CD4-positive, alpha-beta memory T cell (primary cell): ENCODE data around the gene SYT2. TPM values are rescaled to one million over a fixed set of nuclear protein-coding genes. Genes with fewer than 3 reads are reported as not detected.

Experiments used
- CTCF ChIA-PET: fragments of 350-600 bp; sonication (Branson Sonifier 250); formaldehyde crosslinking; loops from one replicate; lab custom pipeline; 2021; ENCODE audit warnings: inconsistent platforms; ENCODE audit not compliant: partially characterized antibody; lab: Charles Lee
- POLR2A ChIA-PET: fragments of 350-600 bp; sonication (Branson Sonifier 250); formaldehyde crosslinking; loops from one replicate; lab custom pipeline; 2021; ENCODE audit not compliant: partially characterized antibody; lab: Charles Lee
- DNase-seq, 5 donors: peaks; one replicate each; pipeline versions ENCODE4 v3.0.0 to v3.0.0-alpha.2; 2020 to 2022; ENCODE audit warnings: mixed read lengths in 1 of 5
- H3K27ac ChIP-seq: one replicate; pipeline ENCODE4 v1.7.0; 2013; ENCODE audit warnings: low read depth, low read length
- H3K27me3 ChIP-seq: 2 replicates; pipeline ENCODE4 v1.7.0; 2013; ENCODE audit warnings: mild to moderate bottlenecking, low read length, moderate library complexity; ENCODE audit not compliant: insufficient read depth
- H3K36me3 ChIP-seq: 2 replicates; pipeline ENCODE4 v1.7.0; 2013; ENCODE audit warnings: mild to moderate bottlenecking, low read length, moderate library complexity; ENCODE audit not compliant: insufficient read depth
- H3K4me1 ChIP-seq: 2 replicates; pipeline ENCODE4 v1.7.0; 2013; ENCODE audit warnings: mild to moderate bottlenecking, low read length, moderate library complexity; ENCODE audit not compliant: insufficient read depth
- H3K4me3 ChIP-seq, 2 donors: one replicate each; pipeline ENCODE4 v1.7.0; 2013; ENCODE audit warnings: low read length in 2 of 2, mild to moderate bottlenecking in 1 of 2
- H3K9me3 ChIP-seq, 2 donors: one replicate each; pipeline ENCODE4 v1.7.0; 2013; ENCODE audit warnings: low read length in 2 of 2, control low read depth in 1 of 2; ENCODE audit not compliant: control insufficient read depth in 1 of 2
- H3K27ac Mint-ChIP-seq, 7 donors: one replicate each; pipeline ENCODE4 v1.8.0; 2020 to 2021; ENCODE audit warnings: mixed read lengths in 7 of 7, mild to moderate bottlenecking in 6 of 7, inconsistent platforms in 3 of 7, moderate library complexity in 3 of 7
- H3K27me3 Mint-ChIP-seq, 2 donors: one replicate each; pipeline ENCODE4 v1.8.0; 2020 to 2021; ENCODE audit warnings: mixed read lengths in 2 of 2
- H3K36me3 Mint-ChIP-seq, 2 donors: one replicate each; pipeline ENCODE4 v1.8.0; 2020 to 2021; ENCODE audit warnings: mixed read lengths in 2 of 2, inconsistent platforms in 1 of 2, mild to moderate bottlenecking in 1 of 2
- H3K4me1 Mint-ChIP-seq, 4 donors: one replicate each; pipeline ENCODE4 v1.8.0; 2020 to 2021; ENCODE audit warnings: mixed read lengths in 4 of 4, mild to moderate bottlenecking in 1 of 4
- H3K4me3 Mint-ChIP-seq, 8 donors: one replicate each; pipeline ENCODE4 v1.8.0; 2020 to 2021; ENCODE audit warnings: mixed read lengths in 8 of 8, mild to moderate bottlenecking in 7 of 8, moderate library complexity in 6 of 8, inconsistent platforms in 3 of 8
- H3K9me3 Mint-ChIP-seq, 8 donors: one replicate each; pipeline ENCODE4 v1.8.0; 2020 to 2021; ENCODE audit warnings: mixed read lengths in 8 of 8, mild to moderate bottlenecking in 5 of 8, inconsistent platforms in 3 of 8, moderate library complexity in 1 of 8
- intact Hi-C: fragments of 100-400 bp; cut with micrococcal nuclease; formaldehyde crosslinking; loops from one replicate; pipeline ENCODE4 v1.15.1; 2023
- polyA plus RNA-seq, 2 donors: library from polyadenylated mRNA; unstranded; fragments of 300-500 nt; fragmentation: Illumina TruSeq; gene quantifications; one replicate each; pipeline ENCODE4 v1.2.3, GENCODE V29; 2021
- total RNA-seq, 2 experiments: library from RNA; stranded (reverse); gene quantifications; one replicate each; pipeline ENCODE4 v1.2.3, GENCODE V29; 2021

The SYT2 gene
- total and polyA plus RNA-seq, 4 experiments from 2014 or later, result 0.03 TPM; not detected in 3

DNA sequence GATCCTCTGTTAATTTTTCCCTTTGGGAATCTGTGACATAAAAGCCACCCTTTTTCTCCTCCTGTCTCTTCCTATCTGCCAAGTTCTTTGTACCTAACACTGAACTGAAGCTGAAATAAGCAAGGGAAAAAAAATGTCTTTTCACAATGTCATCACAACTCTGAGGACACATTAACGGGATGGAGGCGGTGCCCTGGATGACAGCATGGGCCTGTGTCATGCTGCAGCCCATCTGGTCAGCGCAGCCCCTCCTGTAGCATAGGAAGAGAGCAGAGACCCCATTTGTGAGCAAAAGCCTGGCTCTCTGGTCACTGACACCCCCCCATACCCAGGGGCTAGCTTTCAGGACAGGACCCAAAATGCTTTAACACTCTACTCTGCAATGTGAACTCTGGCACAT lies 22.5 kb downstream of the SYT2 start:
- DNase-seq, result no peak
- Histone ChIP-seq H3K4me1 (no peaks in the 10 kb centered on the region), H3K27ac (no peak overlapping the region), H3K9me3 (no peaks in the 10 kb centered on the region), H3K27me3 (peaks cover 4% of the 10 kb centered on the region), H3K4me3 (no peak overlapping the region), H3K36me3 (no peaks in the 10 kb centered on the region)
- H3K9me3 Mint-ChIP-seq, result peaks cover 0 to 5% (median 0%) of the 10 kb centered on the region in 8 donors
- no peak overlapping the region for H3K4me3 Mint-ChIP-seq
- ChIA-PET CTCF (interaction anchor here (1.2 kb wide), 1 partner anchor 12 kb away, joined by 3 read pairs; no protein-coding TSS in a partner anchor), POLR2A (no interaction called here)
- no peak overlapping the region for H3K27ac Mint-ChIP-seq
- H3K4me1 Mint-ChIP-seq, result no peaks in the 10 kb centered on the region
- H3K27me3 Mint-ChIP-seq, result peaks cover 9 to 41% of the 10 kb centered on the region in 2 donors
- no peaks in the 10 kb centered on the region for H3K36me3 Mint-ChIP-seq
- intact Hi-C loops, result no loop called here

DNA sequence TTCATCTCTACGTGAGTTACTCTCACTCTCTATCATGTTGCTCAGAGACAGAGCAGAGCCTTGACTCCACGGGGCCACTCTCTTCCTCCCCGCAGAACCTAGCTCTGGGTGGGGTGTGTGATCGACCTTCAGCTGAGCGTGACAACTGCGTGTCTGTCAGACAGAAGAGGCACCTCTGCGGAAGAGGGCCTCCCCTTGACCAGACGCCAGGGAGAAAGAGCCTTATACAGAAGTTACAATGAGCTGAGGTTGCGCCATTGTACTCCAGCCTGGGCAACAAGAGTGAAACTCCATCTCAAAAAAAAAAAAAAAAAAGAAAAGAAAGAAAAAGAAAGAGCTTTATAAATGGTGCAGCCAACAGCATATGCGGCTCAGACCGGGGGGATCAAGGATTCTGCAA lies 22.9 kb downstream of the SYT2 start:
- H3K27ac Mint-ChIP-seq, result no peak overlapping the region
- POLR2A ChIA-PET, result no interaction called here

DNA sequence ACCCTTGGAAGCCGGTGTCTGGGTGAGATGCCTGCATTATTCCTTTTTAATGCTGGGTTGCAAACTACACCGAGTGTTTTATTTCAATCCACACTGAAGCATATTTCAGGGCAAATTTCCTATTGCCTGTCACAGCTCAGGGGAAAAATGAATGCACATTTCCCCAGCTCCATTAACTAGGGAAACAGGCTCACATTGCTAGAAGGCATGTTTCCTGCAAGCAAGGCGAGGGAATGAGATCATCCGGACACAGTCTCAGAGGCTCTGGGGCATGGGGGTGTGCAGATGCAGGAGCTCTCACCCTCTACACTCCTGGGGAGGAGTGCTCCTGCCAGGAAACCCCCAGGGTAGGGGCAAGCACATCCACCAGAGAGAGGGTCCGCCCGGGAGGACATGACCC lies 24.6 kb downstream of the SYT2 start:
- Mint-ChIP-seq H3K27ac (no peak overlapping the region), H3K4me1 (no peaks in the 10 kb centered on the region), H3K27me3 (peaks cover 15 to 41% of the 10 kb centered on the region in 2 donors), H3K4me3 (no peak overlapping the region), H3K9me3 (peaks cover 0 to 5% (median 0%) of the 10 kb centered on the region in 8 donors), H3K36me3 (no peaks in the 10 kb centered on the region)
- peaks cover 4% of the 10 kb centered on the region for H3K27me3 ChIP-seq
- POLR2A ChIA-PET, result no interaction called here
- H3K4me3 ChIP-seq, result no peak overlapping the region
- DNase-seq, result no peak
- intact Hi-C loops, result no loop called here
- H3K4me1 ChIP-seq, result no peaks in the 10 kb centered on the region
- H3K9me3 ChIP-seq, result no peaks in the 10 kb centered on the region
- CTCF ChIA-PET, result no interaction called here
- H3K27ac ChIP-seq, result no peak overlapping the region
- H3K36me3 ChIP-seq, result no peaks in the 10 kb centered on the region

More for the DNA sequence above, 22.9 kb downstream of the SYT2 start:
- peaks cover 10 to 45% of the 10 kb centered on the region in 2 donors for H3K27me3 Mint-ChIP-seq
- H3K4me3 ChIP-seq, result no peak overlapping the region
- H3K4me1 Mint-ChIP-seq, result no peaks in the 10 kb centered on the region
- peaks cover 4% of the 10 kb centered on the region for H3K27me3 ChIP-seq
- H3K36me3 ChIP-seq, result no peaks in the 10 kb centered on the region
- H3K9me3 ChIP-seq, result no peaks in the 10 kb centered on the region
- H3K36me3 Mint-ChIP-seq, result no peaks in the 10 kb centered on the region
- intact Hi-C loops, result no loop called here
- H3K4me1 ChIP-seq, result no peaks in the 10 kb centered on the region
- peaks cover 0 to 5% (median 0%) of the 10 kb centered on the region in 8 donors for H3K9me3 Mint-ChIP-seq
- H3K27ac ChIP-seq, result no peak overlapping the region
- CTCF ChIA-PET, result no interaction called here
- DNase-seq, result no peak
- H3K4me3 Mint-ChIP-seq, result no peak overlapping the region

DNA sequence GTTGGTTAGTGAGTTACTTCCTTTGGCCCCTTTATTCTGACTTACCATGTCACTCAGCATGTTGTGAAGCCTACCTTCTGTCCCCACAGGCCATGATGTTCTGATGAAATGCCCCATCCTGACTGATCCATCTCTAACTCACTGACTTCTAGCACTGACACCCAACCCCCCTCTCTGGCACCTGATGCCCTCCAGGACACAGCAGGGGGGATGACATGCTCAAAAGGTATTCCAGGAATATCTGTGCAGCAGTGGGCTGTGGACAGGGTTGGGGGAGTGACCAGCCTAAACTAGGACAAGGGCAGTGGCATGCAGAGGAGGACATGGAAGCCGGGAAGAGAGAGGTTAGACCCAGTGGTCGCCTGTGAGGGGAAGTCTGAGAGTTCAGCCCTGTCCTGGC lies 25.5 kb downstream of the SYT2 start:
- Histone ChIP-seq H3K27ac (no peak overlapping the region), H3K4me1 (no peaks in the 10 kb centered on the region), H3K9me3 (no peaks in the 10 kb centered on the region), H3K27me3 (peaks cover 4% of the 10 kb centered on the region), H3K4me3 (no peak overlapping the region), H3K36me3 (no peaks in the 10 kb centered on the region)
- peaks cover 0 to under 1% of the 10 kb centered on the region in 2 donors for H3K36me3 Mint-ChIP-seq
- intact Hi-C loops, result no loop called here
- H3K4me3 Mint-ChIP-seq, result no peak overlapping the region
- no peak for DNase-seq
- POLR2A ChIA-PET, result no interaction called here
- no peaks in the 10 kb centered on the region for H3K4me1 Mint-ChIP-seq
- peaks cover 15 to 39% of the 10 kb centered on the region in 2 donors for H3K27me3 Mint-ChIP-seq
- H3K27ac Mint-ChIP-seq, result no peak overlapping the region
- peaks cover 0 to 5% (median under 1%) of the 10 kb centered on the region in 8 donors for H3K9me3 Mint-ChIP-seq
- CTCF ChIA-PET, result no interaction called here

DNA sequence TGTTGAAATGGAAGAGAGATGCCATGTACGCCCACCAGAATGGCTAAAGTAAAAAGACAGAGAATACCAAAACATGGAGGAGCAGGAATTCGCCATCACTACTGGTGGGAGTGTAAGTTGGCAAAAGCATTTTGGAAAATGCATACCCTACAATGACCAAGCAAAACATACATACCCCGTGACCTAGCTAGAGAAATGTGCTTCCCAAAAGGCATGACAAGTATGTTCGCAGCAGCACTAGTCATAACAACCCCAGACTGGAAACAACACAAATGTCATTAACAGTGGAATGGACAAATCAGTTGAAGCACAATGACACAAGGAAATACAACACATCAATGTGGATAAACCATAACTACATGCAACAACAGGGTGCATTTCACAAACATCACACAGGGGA lies 27.2 kb downstream of the SYT2 start:
- Histone ChIP-seq H3K4me1 (no peaks in the 10 kb centered on the region), H3K27ac (no peak overlapping the region), H3K36me3 (no peaks in the 10 kb centered on the region), H3K4me3 (no peak overlapping the region), H3K27me3 (no peaks in the 10 kb centered on the region), H3K9me3 (no peaks in the 10 kb centered on the region)
- H3K27ac Mint-ChIP-seq, result no peak overlapping the region
- H3K4me1 Mint-ChIP-seq, result no peaks in the 10 kb centered on the region
- peaks cover 20 to 32% of the 10 kb centered on the region in 2 donors for H3K27me3 Mint-ChIP-seq
- ChIA-PET CTCF (interaction anchor here (1.1 to 1.4 kb wide), 2 partner anchors 9 to 10 kb away, joined by 3 to 5 read pairs; no protein-coding TSS in a partner anchor), POLR2A (no interaction called here)
- no peak overlapping the region for H3K4me3 Mint-ChIP-seq
- peaks cover 0 to 17% (median 6%) of the 10 kb centered on the region in 8 donors for H3K9me3 Mint-ChIP-seq
- intact Hi-C loops, result no loop called here
- DNase-seq, result no peak
- peaks cover 0 to 10% of the 10 kb centered on the region in 2 donors for H3K36me3 Mint-ChIP-seq

DNA sequence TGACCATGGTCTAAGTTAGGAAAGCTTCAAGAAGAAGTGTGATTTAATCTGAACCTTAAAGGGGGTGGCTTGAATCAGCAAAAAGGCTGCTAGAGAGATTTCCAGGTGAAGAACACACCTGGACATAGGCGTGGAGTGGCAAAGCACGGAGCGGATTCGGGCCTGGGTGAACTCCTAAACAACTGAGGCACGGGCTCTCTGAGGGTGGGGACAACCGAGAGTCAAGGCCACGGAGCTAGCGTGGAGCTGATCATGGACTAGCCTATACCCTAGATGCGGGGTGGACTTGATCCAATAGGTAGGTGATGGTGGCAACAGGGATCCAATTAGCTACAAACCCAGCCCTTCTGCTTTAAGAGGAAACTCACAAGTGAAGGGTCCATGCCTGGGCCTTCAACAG lies 27.8 kb downstream of the SYT2 start:
- H3K4me3 ChIP-seq, result no peak overlapping the region
- no peak overlapping the region for H3K27ac Mint-ChIP-seq
- no peak for DNase-seq
- no peaks in the 10 kb centered on the region for H3K36me3 ChIP-seq
- H3K4me3 Mint-ChIP-seq, result no peak overlapping the region
- intact Hi-C loops, result no loop called here
- H3K9me3 Mint-ChIP-seq, result peaks cover 0 to 19% (median 7%) of the 10 kb centered on the region in 8 donors
- CTCF ChIA-PET, result interaction anchor here (1.1 to 1.4 kb wide), 2 partner anchors 9 to 10 kb away, joined by 3 to 5 read pairs; no protein-coding TSS in a partner anchor
- no peaks in the 10 kb centered on the region for H3K27me3 ChIP-seq
- H3K27ac ChIP-seq, result no peak overlapping the region
- peaks cover 0 to 10% of the 10 kb centered on the region in 2 donors for H3K36me3 Mint-ChIP-seq
- POLR2A ChIA-PET, result no interaction called here
- H3K4me1 Mint-ChIP-seq, result no peaks in the 10 kb centered on the region
- no peaks in the 10 kb centered on the region for H3K9me3 ChIP-seq
- H3K27me3 Mint-ChIP-seq, result peaks cover 19 to 31% of the 10 kb centered on the region in 2 donors
- no peaks in the 10 kb centered on the region for H3K4me1 ChIP-seq

DNA sequence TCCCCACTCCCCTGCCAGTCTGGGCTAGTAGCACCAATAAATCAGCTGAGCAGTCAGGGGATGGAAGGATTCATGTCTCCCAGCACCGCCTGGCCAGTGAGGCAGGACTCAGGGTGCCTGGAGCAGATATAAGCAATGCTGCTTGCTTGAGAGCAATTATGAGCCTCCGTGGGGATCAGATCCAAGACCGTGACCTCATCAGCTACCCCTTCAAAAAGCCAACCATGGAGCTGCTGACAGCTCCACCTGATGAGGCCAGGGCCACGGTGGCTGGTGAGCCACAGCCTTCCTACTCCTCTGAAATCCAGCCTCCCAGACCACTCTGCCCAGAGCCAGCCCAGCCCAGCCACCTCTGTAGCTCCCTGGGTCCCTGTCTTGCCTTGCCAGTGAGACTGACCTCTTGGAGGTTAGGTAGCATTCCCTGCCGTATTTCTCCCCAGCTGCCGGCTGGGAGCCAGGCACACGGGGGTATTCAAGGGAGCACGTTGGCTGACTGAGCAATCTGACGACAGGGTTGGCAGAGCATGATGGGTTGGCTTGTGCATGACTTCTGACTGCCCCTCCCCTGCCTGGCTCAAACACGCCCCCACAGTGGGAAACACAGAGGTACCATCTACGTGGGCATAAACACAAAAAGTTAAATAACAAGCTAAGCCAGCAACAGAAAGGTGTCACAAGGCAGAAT lies 28.4 kb downstream of the SYT2 start:
- H3K27me3 Mint-ChIP-seq, result peaks cover 18 to 30% of the 10 kb centered on the region in 2 donors
- H3K4me1 ChIP-seq, result no peaks in the 10 kb centered on the region
- CTCF ChIA-PET, result interaction anchor here (1.1 kb wide), 1 partner anchor 9 kb away, joined by 3 read pairs; no protein-coding TSS in a partner anchor

More for the DNA sequence above, 28.4 kb downstream of the SYT2 start:
- H3K27me3 ChIP-seq, result no peaks in the 10 kb centered on the region
- H3K4me3 ChIP-seq, result no peak overlapping the region
- no peaks in the 10 kb centered on the region for H3K4me1 Mint-ChIP-seq
- no peaks in the 10 kb centered on the region for H3K36me3 ChIP-seq
- H3K4me3 Mint-ChIP-seq, result no peak overlapping the region
- H3K9me3 ChIP-seq, result no peaks in the 10 kb centered on the region
- intact Hi-C loops, result no loop called here
- no peak overlapping the region for H3K27ac Mint-ChIP-seq
- H3K27ac ChIP-seq, result no peak overlapping the region
- POLR2A ChIA-PET, result no interaction called here
- H3K36me3 Mint-ChIP-seq, result peaks cover 1 to 10% of the 10 kb centered on the region in 2 donors
- peaks cover 0 to 24% (median 10%) of the 10 kb centered on the region in 8 donors for H3K9me3 Mint-ChIP-seq
- no peak for DNase-seq
